ENCODE measurements around the gene CSNK1G1. TPM values are rescaled to one million over a fixed set of nuclear protein-coding genes. Genes with fewer than 3 reads are reported as not detected.

The CSNK1G1 gene
- total and polyA plus RNA-seq, 2 of the 8 experiments (the other 6 are each of a cell fraction or from before 2014, with no cell fraction given), result 6.0 to 12.9 TPM

DNA sequence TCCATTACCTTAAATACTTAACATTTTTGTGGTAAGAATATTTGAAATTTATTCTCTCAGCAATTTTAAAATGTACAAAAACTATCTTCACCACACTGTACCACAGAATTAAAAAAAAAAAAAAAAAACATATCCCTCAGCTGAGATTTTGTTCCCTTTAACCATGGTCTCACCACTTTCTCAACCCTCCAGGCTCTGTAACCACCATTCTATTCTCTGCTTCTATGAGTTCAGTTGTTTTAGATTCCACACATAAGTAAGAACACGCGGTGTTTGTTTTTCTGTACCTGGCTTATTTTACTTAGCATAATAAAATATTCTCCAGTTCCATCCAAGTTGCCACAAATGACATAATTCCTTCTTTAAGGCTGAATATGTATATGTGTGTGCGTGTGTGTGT is 41.5 kb downstream of the CSNK1G1 start:
- Histone ChIP-seq H2BK5ac (ENCODE audit: low read depth, low read length) (no peak overlapping the region), H3K9me3 (ENCODE audit: insufficient read depth in 2 of 2, low read depth in 1 of 2, low read length in 1 of 2) (no peaks in the 10 kb centered on the region), H2AFZ (ENCODE audit: low read length) (no peak overlapping the region), H2BK20ac (ENCODE audit: low read length) (no peak overlapping the region), H4K5ac (ENCODE audit: insufficient read length, low read depth, low read length) (no peak overlapping the region), H3K14ac (ENCODE audit: insufficient read length) (no peak overlapping the region), H3K23ac (ENCODE audit: insufficient read length) (no peak overlapping the region), H4K8ac (ENCODE audit: extremely low read depth, insufficient read depth, low read length) (no peak overlapping the region), H2BK15ac (ENCODE audit: low read length) (no peak overlapping the region), H3K4me3 (ENCODE audit: extremely low read depth in 1 of 4, insufficient read depth in 2 of 4, low read depth in 3 of 4, low read length in 4 of 4) (no peak overlapping the region), H4K20me1 (replicated peaks in 1 of 2; ENCODE audit: control insufficient read depth in 1 of 2, insufficient read depth in 2 of 2, low read length in 2 of 2) (no peaks in the 10 kb centered on the region), H3K27me3 (replicated peaks in 1 of 4; ENCODE audit: control insufficient read depth in 3 of 4, extremely low read depth in 1 of 4, insufficient read depth in 3 of 4, low read length in 3 of 4) (no peaks in the 10 kb centered on the region), H3K4me2 (ENCODE audit: insufficient read depth in 1 of 2, low read depth in 2 of 2, low read length in 2 of 2) (no peak overlapping the region), H3K27ac (ENCODE audit: low read depth, low read length) (no peak overlapping the region), H3K18ac (ENCODE audit: extremely low read depth, low read length) (no peak overlapping the region), H3K23me2 (ENCODE audit: low read depth, low read length) (no peaks in the 10 kb centered on the region), H3K36me3 (ENCODE audit: control insufficient read depth in 2 of 4, insufficient read depth in 4 of 4, low read length in 3 of 4) (no peaks in the 10 kb centered on the region), H2BK12ac (ENCODE audit: low read depth, low read length) (no peak overlapping the region), H3K4me1 (replicated peaks in 1 of 4; ENCODE audit: control insufficient read depth in 3 of 4, insufficient read depth in 4 of 4, low read length in 3 of 4) (peaks cover 0 to 3% (median 2%) of the 10 kb centered on the region in 4 experiments; a peak in 1 of 7 replicates), H3K4ac (replicated peaks; ENCODE audit: insufficient read length, low read depth, low read length) (no peak overlapping the region), H2BK120ac (replicated peaks; ENCODE audit: low read depth, low read length) (no peak overlapping the region), H2AK5ac (ENCODE audit: low read depth, low read length) (no peak overlapping the region), H4K91ac (replicated peaks; ENCODE audit: insufficient read length, low read length) (no peak overlapping the region), H3K56ac (replicated peaks; ENCODE audit: insufficient read length, low read depth, low read length) (no peak overlapping the region), H3K9ac (replicated peaks in 1 of 4; ENCODE audit: extremely low read depth in 1 of 4, low read depth in 3 of 4, low read length in 3 of 4) (no peak overlapping the region), H3K79me1 (ENCODE audit: low read depth, low read length) (peaks cover 2% of the 10 kb centered on the region; the same call in 1 of the 2 replicates), H3K79me2 (ENCODE audit: control insufficient read depth in 1 of 2, insufficient read depth in 2 of 2, low read length in 2 of 2) (peaks cover 0 to 7% of the 10 kb centered on the region in 2 experiments; a peak in 1 of 4 replicates)
- CTCF ChIA-PET (ENCODE audit: partially characterized antibody), result no interaction called here
- TF ChIP-seq, protein P1, sequence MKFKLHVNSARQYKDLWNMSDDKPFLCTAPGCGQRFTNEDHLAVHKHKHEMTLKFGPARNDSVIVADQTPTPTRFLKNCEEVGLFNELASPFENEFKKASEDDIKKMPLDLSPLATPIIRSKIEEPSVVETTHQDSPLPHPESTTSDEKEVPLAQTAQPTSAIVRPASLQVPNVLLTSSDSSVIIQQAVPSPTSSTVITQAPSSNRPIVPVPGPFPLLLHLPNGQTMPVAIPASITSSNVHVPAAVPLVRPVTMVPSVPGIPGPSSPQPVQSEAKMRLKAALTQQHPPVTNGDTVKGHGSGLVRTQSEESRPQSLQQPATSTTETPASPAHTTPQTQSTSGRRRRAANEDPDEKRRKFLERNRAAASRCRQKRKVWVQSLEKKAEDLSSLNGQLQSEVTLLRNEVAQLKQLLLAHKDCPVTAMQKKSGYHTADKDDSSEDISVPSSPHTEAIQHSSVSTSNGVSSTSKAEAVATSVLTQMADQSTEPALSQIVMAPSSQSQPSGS (IDR thresholded peaks at IDR 0.05; ENCODE audit: low read length), result no peak
- no peak for TF ChIP-seq BRCA1 (IDR thresholded peaks at IDR 0.05; ENCODE audit: low read depth, low read length)
- DNase-seq (ENCODE audit: low read depth in 1 of 2, low spot score in 2 of 2) (no peak), FAIRE-seq (no peak)
- WGBS, 2 experiments (ENCODE audit: extremely low coverage in 1 of 2, insufficient coverage in 1 of 2, insufficient read length in 1 of 2, insufficient replicate concordance in 2 of 2, low coverage in 1 of 2, low lambda C conversion rate in 2 of 2, missing lambda C conversion rate in 1 of 2), result 92% methylated on average over 3 of the region's 3 CpGs; no CpG with 5 or more reads in 1 of the 2 experiments
- POLR2A ChIA-PET (ENCODE audit: partially characterized antibody), result no interaction called here
